Kidney epithelial cell (primary cell): ENCODE data around the gene KCNC4. TPM values are rescaled to one million over a fixed set of nuclear protein-coding genes. Genes with fewer than 3 reads are reported as not detected.

Experiments
- DNase-seq: peaks from one replicate; pipeline ENCODE4 v3.0.0-alpha.2; 2010; ENCODE audit warnings: low read depth
- H3K27me3 ChIP-seq: 2 replicates; pipeline ENCODE4 v1.6.0; 2011; ENCODE audit warnings: low read length; ENCODE audit not compliant: control insufficient read depth, insufficient read depth
- H3K36me3 ChIP-seq: 2 replicates; pipeline ENCODE4 v1.5.1; 2011; ENCODE audit warnings: low read length; ENCODE audit not compliant: control insufficient read depth, insufficient read depth
- H3K4me3 ChIP-seq: 2 replicates; pipeline ENCODE4 v1.5.1; 2011; ENCODE audit warnings: low read depth, mild to moderate bottlenecking, control low read depth, low read length
- total RNA-seq: library from RNA; depleted of rRNA; stranded (reverse); fragments of >200 nt; gene quantifications from 2 replicates; pipeline ENCODE4 v1.2.3, GENCODE V29; 2015
- TF ChIP-seq, protein P1 (sequence below): IDR thresholded peaks from 2 replicates; pipeline ENCODE4 v1.5.1; 2011; ENCODE audit warnings: mild to moderate bottlenecking, moderate library complexity, low read length, control low read depth, inconsistent platforms; ENCODE audit not compliant: insufficient read depth, poor library complexity, severe bottlenecking

Gene KCNC4
- total RNA-seq, 1 donor from 2014 or later = 1.8 TPM

DNA sequence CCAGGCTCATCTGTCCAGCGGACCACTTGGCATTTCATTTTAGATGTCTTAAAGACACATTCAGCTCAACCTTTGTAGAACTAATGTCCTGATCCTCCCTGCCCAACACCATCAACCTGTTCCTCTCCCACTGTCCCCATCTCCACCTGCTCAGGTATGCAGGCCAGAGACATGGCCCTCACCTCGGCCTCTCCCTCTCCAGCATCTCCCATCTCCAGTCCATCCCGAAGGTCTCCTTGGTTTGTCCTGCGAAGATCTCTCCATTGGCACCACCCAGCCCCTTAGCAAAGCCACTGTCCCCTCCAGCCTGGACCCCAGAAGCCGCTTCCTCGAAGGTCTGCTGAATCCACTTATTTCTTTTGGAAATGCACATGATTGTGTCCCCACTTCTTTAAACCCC lies 20.9 kb upstream of the KCNC4 start:
- DNase-seq = no peak
- H3K36me3 ChIP-seq = no peaks in the 10 kb centered on the region
- H3K27me3 ChIP-seq = peaks cover 14% of the 10 kb centered on the region
- no peak overlapping the region for H3K4me3 ChIP-seq
- TF ChIP-seq, protein P1, sequence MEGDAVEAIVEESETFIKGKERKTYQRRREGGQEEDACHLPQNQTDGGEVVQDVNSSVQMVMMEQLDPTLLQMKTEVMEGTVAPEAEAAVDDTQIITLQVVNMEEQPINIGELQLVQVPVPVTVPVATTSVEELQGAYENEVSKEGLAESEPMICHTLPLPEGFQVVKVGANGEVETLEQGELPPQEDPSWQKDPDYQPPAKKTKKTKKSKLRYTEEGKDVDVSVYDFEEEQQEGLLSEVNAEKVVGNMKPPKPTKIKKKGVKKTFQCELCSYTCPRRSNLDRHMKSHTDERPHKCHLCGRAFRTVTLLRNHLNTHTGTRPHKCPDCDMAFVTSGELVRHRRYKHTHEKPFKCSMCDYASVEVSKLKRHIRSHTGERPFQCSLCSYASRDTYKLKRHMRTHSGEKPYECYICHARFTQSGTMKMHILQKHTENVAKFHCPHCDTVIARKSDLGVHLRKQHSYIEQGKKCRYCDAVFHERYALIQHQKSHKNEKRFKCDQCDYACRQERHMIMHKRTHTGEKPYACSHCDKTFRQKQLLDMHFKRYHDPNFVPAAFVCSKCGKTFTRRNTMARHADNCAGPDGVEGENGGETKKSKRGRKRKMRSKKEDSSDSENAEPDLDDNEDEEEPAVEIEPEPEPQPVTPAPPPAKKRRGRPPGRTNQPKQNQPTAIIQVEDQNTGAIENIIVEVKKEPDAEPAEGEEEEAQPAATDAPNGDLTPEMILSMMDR = no peak

DNA sequence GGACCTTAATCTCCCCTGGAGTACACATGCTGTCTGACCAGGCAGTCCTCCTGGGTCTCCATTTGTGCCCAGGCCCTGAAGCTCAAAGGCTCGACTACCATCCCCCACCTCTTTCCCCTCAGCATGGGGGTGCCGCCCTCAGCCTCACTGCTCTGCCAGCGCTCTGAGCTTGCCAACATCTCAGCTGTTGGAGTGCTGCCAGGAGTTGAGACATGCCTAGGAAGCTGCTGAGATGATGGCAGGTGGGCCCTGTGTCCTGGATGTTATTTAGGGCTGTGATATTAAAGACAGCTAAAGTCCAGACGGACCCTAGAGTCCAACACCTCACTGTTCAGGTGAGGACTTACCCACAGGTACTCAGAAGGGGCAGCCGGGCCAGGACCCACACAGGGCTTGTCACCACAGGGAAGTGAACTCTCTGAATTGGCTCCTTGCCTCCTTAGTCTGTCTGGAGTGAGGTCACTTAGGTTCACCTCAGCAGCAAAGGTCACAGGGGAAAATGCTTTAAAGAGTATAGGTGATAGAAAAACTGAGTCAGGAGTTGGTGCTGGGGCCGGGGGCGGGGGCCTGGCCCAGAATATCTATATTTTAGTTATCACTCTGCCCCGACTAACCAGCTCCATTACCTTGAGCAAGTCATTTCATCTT lies 19.7 kb upstream of the KCNC4 start:
- Histone ChIP-seq H3K36me3 (no peaks in the 10 kb centered on the region), H3K4me3 (no peak overlapping the region), H3K27me3 (peaks cover 9% of the 10 kb centered on the region)
- TF ChIP-seq, protein P1 = no peak
- no peak for DNase-seq

DNA sequence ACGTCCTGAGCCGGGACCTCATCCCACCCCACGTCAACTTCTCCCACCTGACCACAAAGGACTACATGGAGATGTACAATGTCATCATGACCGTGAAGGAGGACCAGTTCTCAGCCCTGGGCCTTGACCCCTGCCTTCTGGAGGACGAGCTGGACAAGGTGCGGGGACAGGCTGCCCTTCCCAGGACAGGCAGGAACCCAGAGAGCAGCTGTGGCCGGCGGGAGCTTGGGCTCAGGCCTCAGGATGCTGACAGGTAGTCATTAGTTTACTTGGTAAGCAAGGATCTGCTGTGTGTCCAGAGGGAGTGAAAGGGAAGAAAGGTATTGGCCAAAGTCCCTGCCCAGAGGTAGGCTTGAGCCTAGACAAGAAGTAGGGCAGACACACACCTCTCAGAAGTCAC lies 17.6 kb upstream of the KCNC4 start:
- TF ChIP-seq, protein P1 = no peak
- no peaks in the 10 kb centered on the region for H3K36me3 ChIP-seq

DNA sequence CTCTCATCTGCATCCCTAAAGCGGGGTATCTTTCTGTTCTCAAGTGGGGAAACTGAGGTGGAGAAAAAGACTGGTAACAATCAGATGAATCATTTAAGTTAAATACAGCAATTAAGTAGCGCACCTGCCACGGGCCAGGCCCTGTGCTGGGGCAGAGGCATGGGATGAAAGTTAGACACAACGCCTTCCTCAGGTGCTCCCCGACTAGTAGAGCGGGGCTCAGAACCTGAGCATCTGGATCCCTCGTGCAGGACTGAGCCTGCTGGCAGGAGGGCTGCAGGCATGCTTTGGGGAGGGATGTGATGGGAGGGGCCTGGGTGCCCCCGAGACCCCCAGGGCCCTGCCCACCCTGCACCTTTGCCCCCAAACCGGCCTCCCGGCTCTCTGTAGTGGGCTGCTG lies 14.9 kb upstream of the KCNC4 start:
- no peak for DNase-seq
- TF ChIP-seq, protein P1 = no peak
- no peaks in the 10 kb centered on the region for H3K36me3 ChIP-seq
- no peak overlapping the region for H3K4me3 ChIP-seq
- peaks cover 8% of the 10 kb centered on the region for H3K27me3 ChIP-seq

More for the DNA sequence above, 17.6 kb upstream of the KCNC4 start:
- Histone ChIP-seq H3K27me3 (peaks cover 8% of the 10 kb centered on the region), H3K4me3 (no peak overlapping the region)
- DNase-seq = no peak

DNA sequence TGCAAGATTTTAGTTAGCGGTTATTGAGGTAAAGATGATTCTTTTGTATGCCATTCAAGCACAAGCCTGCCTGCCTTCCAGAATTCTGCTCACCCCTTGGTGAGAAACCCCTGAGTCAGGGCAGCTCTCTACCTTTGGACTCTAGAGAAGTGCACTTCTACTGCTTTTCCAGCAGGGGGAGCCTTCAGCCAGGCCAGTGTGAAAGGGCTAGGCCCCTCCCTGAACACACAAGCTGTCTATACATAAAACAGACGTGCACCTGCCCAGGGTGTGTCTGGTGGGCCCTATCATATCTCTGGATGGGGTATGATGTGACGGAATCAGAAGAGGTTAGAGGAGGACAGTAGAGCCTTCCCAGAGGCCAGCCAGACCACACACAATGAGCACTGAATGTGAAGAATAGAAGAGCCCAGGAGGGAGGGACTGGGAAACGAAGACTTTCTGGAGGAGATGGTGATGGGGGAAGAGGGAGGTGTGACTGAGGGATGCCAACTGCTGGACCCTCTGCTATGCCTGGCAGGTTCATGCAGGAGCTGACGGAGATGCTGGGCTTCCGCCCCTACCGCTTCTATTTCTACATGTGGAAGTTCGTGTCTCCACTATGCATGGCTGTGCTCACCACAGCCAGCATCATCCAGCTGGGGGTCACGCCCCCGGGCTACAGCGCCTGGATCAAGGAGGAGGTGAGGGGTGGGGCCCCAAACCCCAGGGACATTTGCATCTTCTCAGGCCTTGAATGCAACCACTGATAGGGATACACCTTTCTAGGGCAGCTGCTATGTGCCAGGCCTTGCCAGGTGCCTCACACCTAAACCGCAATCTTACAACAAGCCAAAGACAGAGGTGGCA lies 13.0 kb upstream of the KCNC4 start:
- TF ChIP-seq, protein P1 = peak; percentile 97
- H3K27me3 ChIP-seq = peaks cover 10% of the 10 kb centered on the region
- no peak for DNase-seq
- no peaks in the 10 kb centered on the region for H3K36me3 ChIP-seq
- no peak overlapping the region for H3K4me3 ChIP-seq
